HEK293 (cell line): Measurements from ENCODE around the gene NOC2L.

Experiments
- CTCF ChIA-PET: fragments of 350-600 bp; formaldehyde crosslinking; extraction: SDS; loops from one replicate; lab custom pipeline; 2021; ENCODE audit warnings: antibody characterized with exemption; lab: Yijun Ruan, JAX
- POLR2A ChIA-PET: fragments of 300-600 bp; formaldehyde crosslinking; extraction: SDS; loops from one replicate; lab custom pipeline; 2020; ENCODE audit warnings: antibody characterized with exemption, inconsistent platforms; lab: Yijun Ruan, JAX
- H3K27ac ChIP-seq: fragments of 200-500 bp; sonication (Bioruptor generic); 2 replicates; pipeline ENCODE4 v1.5.1; 2014; ENCODE audit warnings: low read depth, low read length, control low read depth, inconsistent platforms; ENCODE audit errors: extremely low read depth
- H3K36me3 ChIP-seq, 2 experiments: fragments of 200-500 bp in 1 of 2; sonication (Bioruptor generic) in 1 of 2; 1 replicate in 1 of 2; 2 replicates in 1 of 2; pipeline ENCODE4 v1.5.1; 2014 to 2017; ENCODE audit warnings: inconsistent platforms in 2 of 2, low read length in 2 of 2; ENCODE audit not compliant: control insufficient read depth in 2 of 2, insufficient read depth in 1 of 2
- H3K4me1 ChIP-seq: fragments of 200-500 bp; sonication (Bioruptor generic); 2 replicates; pipeline ENCODE4 v1.5.1; 2014; ENCODE audit warnings: mild to moderate bottlenecking, low read length, inconsistent platforms; ENCODE audit not compliant: control insufficient read depth, insufficient read depth
- H3K4me3 ChIP-seq: 2 replicates; pipeline ENCODE4 v1.5.1; 2011; ENCODE audit warnings: low read depth, mild to moderate bottlenecking, control low read depth, low read length, moderate library complexity
- H3K9me3 ChIP-seq: fragments of 200-500 bp; sonication (Bioruptor generic); 2 replicates; pipeline ENCODE4 v1.5.1; 2014; ENCODE audit warnings: low read depth, low read length, inconsistent platforms; ENCODE audit not compliant: control insufficient read depth, insufficient read depth
- BCL11A ChIP-seq: fragments of 450-650 bp; formaldehyde crosslinking; IDR thresholded peaks from 2 replicates; pipeline ENCODE4 v1.5.1; 2016; ENCODE audit warnings: low read depth, missing biosample characterization, missing genetic modification characterization
- BCL11B ChIP-seq: fragments of 450-650 bp; formaldehyde crosslinking; IDR thresholded peaks from 2 replicates; pipeline ENCODE4 v1.5.1; 2016; ENCODE audit warnings: low read depth, missing biosample characterization, missing genetic modification characterization
- EGR2 ChIP-seq: fragments of 450-650 bp; formaldehyde crosslinking; IDR thresholded peaks from 2 replicates; pipeline ENCODE4 v1.5.1; 2016; ENCODE audit warnings: low read depth, missing biosample characterization, missing genetic modification characterization
- GLI4 ChIP-seq: fragments of 450-650 bp; formaldehyde crosslinking; IDR thresholded peaks from 2 replicates; pipeline ENCODE4 v1.5.1; 2016; ENCODE audit warnings: missing biosample characterization, missing genetic modification characterization
- GLIS2 ChIP-seq: fragments of 450-650 bp; formaldehyde crosslinking; IDR thresholded peaks from 2 replicates; pipeline ENCODE4 v1.5.1; 2016; ENCODE audit warnings: missing biosample characterization, missing genetic modification characterization
- KLF16 ChIP-seq: fragments of 450-650 bp; formaldehyde crosslinking; IDR thresholded peaks from 2 replicates; pipeline ENCODE4 v1.5.1; 2017; ENCODE audit warnings: missing biosample characterization, missing genetic modification characterization
- KLF9 ChIP-seq: fragments of 450-650 bp; formaldehyde crosslinking; IDR thresholded peaks from 2 replicates; pipeline ENCODE4 v1.5.1; 2016; ENCODE audit warnings: missing biosample characterization, missing genetic modification characterization, low read depth
- SP2 ChIP-seq: fragments of 450-650 bp; formaldehyde crosslinking; IDR thresholded peaks from 2 replicates; pipeline ENCODE4 v1.5.1; 2016; ENCODE audit warnings: missing biosample characterization, missing genetic modification characterization
- SP7 ChIP-seq: fragments of 450-650 bp; formaldehyde crosslinking; IDR thresholded peaks from 2 replicates; pipeline ENCODE4 v1.5.1; 2016; ENCODE audit warnings: missing biosample characterization, missing genetic modification characterization
- TSHZ1 ChIP-seq: fragments of 450-650 bp; formaldehyde crosslinking; IDR thresholded peaks from 2 replicates; pipeline ENCODE4 v1.5.1; 2016; ENCODE audit warnings: missing biosample characterization, missing genetic modification characterization, borderline replicate concordance
- WT1 ChIP-seq: fragments of 450-650 bp; formaldehyde crosslinking; IDR thresholded peaks from 2 replicates; pipeline ENCODE4 v1.5.1; 2016; ENCODE audit warnings: missing biosample characterization, missing genetic modification characterization
- ZBTB20 ChIP-seq: fragments of 450-650 bp; formaldehyde crosslinking; IDR thresholded peaks from 2 replicates; pipeline ENCODE4 v1.5.1; 2016; ENCODE audit warnings: missing biosample characterization, missing genetic modification characterization
- ZBTB6 ChIP-seq: fragments of 450-650 bp; formaldehyde crosslinking; IDR thresholded peaks from 2 replicates; pipeline ENCODE4 v1.5.1; 2017; ENCODE audit warnings: missing biosample characterization, missing genetic modification characterization
- ZBTB8A ChIP-seq: fragments of 450-650 bp; formaldehyde crosslinking; IDR thresholded peaks from 2 replicates; pipeline ENCODE4 v1.5.1; 2016; ENCODE audit warnings: missing biosample characterization, missing genetic modification characterization
- ZNF19 ChIP-seq: fragments of 450-650 bp; formaldehyde crosslinking; IDR thresholded peaks from 2 replicates; pipeline ENCODE4; 2016; ENCODE audit warnings: missing biosample characterization, missing genetic modification characterization, low read depth
- ZNF2 ChIP-seq: fragments of 450-650 bp; formaldehyde crosslinking; IDR thresholded peaks from 2 replicates; pipeline ENCODE4 v1.5.1; 2016; ENCODE audit warnings: missing biosample characterization, missing genetic modification characterization
- ZNF274 ChIP-seq, 2 experiments: fragments of 200-500 bp in 1 of 2; fragments of 450-650 bp in 1 of 2; sonication (Bioruptor generic) in 1 of 2; formaldehyde crosslinking in 1 of 2; IDR thresholded peaks; 2 replicates each; pipeline versions ENCODE4 v1.5.1 to v1.6.1; 2014 to 2016; ENCODE audit warnings: borderline replicate concordance in 1 of 2, inconsistent platforms in 1 of 2, low read length in 1 of 2, missing biosample characterization in 1 of 2, missing genetic modification characterization in 1 of 2
- ZNF391 ChIP-seq: fragments of 450-650 bp; formaldehyde crosslinking; IDR thresholded peaks from 2 replicates; pipeline ENCODE4 v1.5.1; 2016; ENCODE audit warnings: low read depth, missing biosample characterization, missing genetic modification characterization, borderline replicate concordance
- ZNF529 ChIP-seq: fragments of 450-650 bp; formaldehyde crosslinking; IDR thresholded peaks from 2 replicates; pipeline ENCODE4 v1.5.1; 2017; ENCODE audit warnings: missing genetic modification characterization, missing biosample characterization; ENCODE audit not compliant: insufficient replicate concordance
- ZNF629 ChIP-seq: fragments of 450-650 bp; formaldehyde crosslinking; IDR thresholded peaks from 2 replicates; pipeline ENCODE4 v1.5.1; 2017; ENCODE audit warnings: missing biosample characterization, missing genetic modification characterization
- ZNF677 ChIP-seq: fragments of 450-650 bp; IDR thresholded peaks from 2 replicates; pipeline ENCODE4 v1.5.0; 2018; ENCODE audit warnings: missing biosample characterization, mild to moderate bottlenecking, missing genetic modification characterization, moderate library complexity
- ZXDB ChIP-seq: fragments of 450-650 bp; formaldehyde crosslinking; IDR thresholded peaks from 2 replicates; pipeline ENCODE4 v1.5.1; 2016; ENCODE audit warnings: missing biosample characterization, missing genetic modification characterization
- TF ChIP-seq, protein P1 (sequence below): fragments of 450-650 bp; formaldehyde crosslinking; IDR thresholded peaks from 2 replicates; pipeline ENCODE4 v1.5.1; 2016; ENCODE audit warnings: missing biosample characterization, missing genetic modification characterization
- TF ChIP-seq, protein P2 (sequence below): fragments of 450-650 bp; IDR thresholded peaks from 2 replicates; pipeline ENCODE4 v1.5.1; 2018; ENCODE audit warnings: missing biosample characterization, mild to moderate bottlenecking, missing genetic modification characterization
- TF ChIP-seq, protein P3 (sequence below): fragments of 450-650 bp; formaldehyde crosslinking; IDR thresholded peaks from 2 replicates; pipeline ENCODE4 v1.5.1; 2016; ENCODE audit warnings: missing biosample characterization, missing genetic modification characterization

NOC2L gene

GRCh38 chr1:921011-921837 lies 37.8 kb downstream of the NOC2L start:
- POLR2A ChIA-PET: interaction anchor here (0.6 to 5.2 kb wide), 7 partner anchors 9 to 28 kb away, joined by 5 to 106 read pairs (median 14); no protein-coding TSS in a partner anchor
- peak overlapping the region; percentile 63 for H3K27ac ChIP-seq
- peak; percentile 92 for TF ChIP-seq ZBTB8A (tag by site-specific recombination)
- no peak for TF ChIP-seq ZNF529
- TF ChIP-seq BCL11B (tag by site-specific recombination): peak; percentile 64
- peak; percentile 80 for TF ChIP-seq KLF9
- TF ChIP-seq, protein P1, sequence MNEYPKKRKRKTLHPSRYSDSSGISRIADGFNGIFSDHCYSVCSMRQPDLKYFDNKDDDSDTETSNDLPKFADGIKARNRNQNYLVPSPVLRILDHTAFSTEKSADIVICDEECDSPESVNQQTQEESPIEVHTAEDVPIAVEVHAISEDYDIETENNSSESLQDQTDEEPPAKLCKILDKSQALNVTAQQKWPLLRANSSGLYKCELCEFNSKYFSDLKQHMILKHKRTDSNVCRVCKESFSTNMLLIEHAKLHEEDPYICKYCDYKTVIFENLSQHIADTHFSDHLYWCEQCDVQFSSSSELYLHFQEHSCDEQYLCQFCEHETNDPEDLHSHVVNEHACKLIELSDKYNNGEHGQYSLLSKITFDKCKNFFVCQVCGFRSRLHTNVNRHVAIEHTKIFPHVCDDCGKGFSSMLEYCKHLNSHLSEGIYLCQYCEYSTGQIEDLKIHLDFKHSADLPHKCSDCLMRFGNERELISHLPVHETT: peak; percentile 63; the same call in 1 of the 2 replicates
- TF ChIP-seq KLF16 (tag by site-specific recombination): peak; percentile 96
- TF ChIP-seq, protein P2, sequence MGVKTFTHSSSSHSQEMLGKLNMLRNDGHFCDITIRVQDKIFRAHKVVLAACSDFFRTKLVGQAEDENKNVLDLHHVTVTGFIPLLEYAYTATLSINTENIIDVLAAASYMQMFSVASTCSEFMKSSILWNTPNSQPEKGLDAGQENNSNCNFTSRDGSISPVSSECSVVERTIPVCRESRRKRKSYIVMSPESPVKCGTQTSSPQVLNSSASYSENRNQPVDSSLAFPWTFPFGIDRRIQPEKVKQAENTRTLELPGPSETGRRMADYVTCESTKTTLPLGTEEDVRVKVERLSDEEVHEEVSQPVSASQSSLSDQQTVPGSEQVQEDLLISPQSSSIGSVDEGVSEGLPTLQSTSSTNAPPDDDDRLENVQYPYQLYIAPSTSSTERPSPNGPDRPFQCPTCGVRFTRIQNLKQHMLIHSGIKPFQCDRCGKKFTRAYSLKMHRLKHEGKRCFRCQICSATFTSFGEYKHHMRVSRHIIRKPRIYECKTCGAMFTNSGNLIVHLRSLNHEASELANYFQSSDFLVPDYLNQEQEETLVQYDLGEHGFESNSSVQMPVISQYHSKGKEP (tag by site-specific recombination): peak; percentile 62; the same call in 1 of the 2 replicates
- TF ChIP-seq ZNF274 (IDR thresholded peaks at IDR 0.05; ENCODE audit: low read length): no peak
- no peak for TF ChIP-seq ZNF274 (tag by site-specific recombination; IDR thresholded peaks at IDR 0.05; ENCODE audit: borderline replicate concordance)
- TF ChIP-seq ZNF677 (tag by site-specific recombination): 0 out of 2 replicates have a peak, but pooled peaks have one; percentile 10
- peak; percentile 80 for TF ChIP-seq ZBTB6 (tag by site-specific recombination)
- peak; percentile 93 for TF ChIP-seq EGR2 (tag by site-specific recombination)
- peak; percentile 88 for TF ChIP-seq WT1
- no peak; the same call in none of the 2 replicates for TF ChIP-seq ZNF391 (tag by site-specific recombination)
- TF ChIP-seq ZNF2 (tag by site-specific recombination): peak; percentile 85
- peak; percentile 88 for TF ChIP-seq SP7 (tag by site-specific recombination)
- TF ChIP-seq ZXDB (tag by site-specific recombination): peak; percentile 92
- TF ChIP-seq BCL11A: peak; percentile 50
- TF ChIP-seq GLI4: peak; percentile 61
- TF ChIP-seq SP2 (tag by site-specific recombination): peak; percentile 61
- TF ChIP-seq TSHZ1 (tag by site-specific recombination): peak; percentile 68; the same call in 1 of the 2 replicates
- peak; percentile 79; the same call in 1 of the 2 replicates for TF ChIP-seq ZBTB20 (tag by site-specific recombination)
- TF ChIP-seq, protein P3, sequence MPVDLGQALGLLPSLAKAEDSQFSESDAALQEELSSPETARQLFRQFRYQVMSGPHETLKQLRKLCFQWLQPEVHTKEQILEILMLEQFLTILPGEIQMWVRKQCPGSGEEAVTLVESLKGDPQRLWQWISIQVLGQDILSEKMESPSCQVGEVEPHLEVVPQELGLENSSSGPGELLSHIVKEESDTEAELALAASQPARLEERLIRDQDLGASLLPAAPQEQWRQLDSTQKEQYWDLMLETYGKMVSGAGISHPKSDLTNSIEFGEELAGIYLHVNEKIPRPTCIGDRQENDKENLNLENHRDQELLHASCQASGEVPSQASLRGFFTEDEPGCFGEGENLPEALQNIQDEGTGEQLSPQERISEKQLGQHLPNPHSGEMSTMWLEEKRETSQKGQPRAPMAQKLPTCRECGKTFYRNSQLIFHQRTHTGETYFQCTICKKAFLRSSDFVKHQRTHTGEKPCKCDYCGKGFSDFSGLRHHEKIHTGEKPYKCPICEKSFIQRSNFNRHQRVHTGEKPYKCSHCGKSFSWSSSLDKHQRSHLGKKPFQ (tag by site-specific recombination): peak; percentile 95
- TF ChIP-seq GLIS2 (tag by site-specific recombination): peak; percentile 83
- no peak for TF ChIP-seq ZNF19 (tag by site-specific recombination)
- peak; percentile 76 for TF ChIP-seq ZNF629

More at GRCh38 chr1:921011-921837, 37.8 kb downstream of the NOC2L start:
- H3K4me3 ChIP-seq: no peak overlapping the region
- no peaks in the 10 kb centered on the region for H3K9me3 ChIP-seq
- CTCF ChIA-PET: interaction anchor here (0.6 to 2.4 kb wide), 4 partner anchors 9 to 55 kb away, joined by 3 to 17 read pairs (median 4); no protein-coding TSS in a partner anchor
- H3K4me1 ChIP-seq: peaks cover 27% of the 10 kb centered on the region
- H3K36me3 ChIP-seq: peaks cover 0 to 28% of the 10 kb centered on the region in 2 experiments; a peak in 1 of 3 replicates
